Caco-2 (cell line): ENCODE results near the gene POLR2C. TPM values are rescaled to one million over a fixed set of nuclear protein-coding genes. Genes with fewer than 3 reads are reported as not detected.

Source experiments
- BruUV-seq: library from RNA; stranded (reverse); fragments of 400-500 nt; replicated peaks from 2 replicates; lab custom pipeline; 2021; lab: Mats Ljungman, UMichigan
- CTCF ChIA-PET: fragments of 300-600 bp; sonication (Branson Sonifier 250); formaldehyde crosslinking; loops from one replicate; lab custom pipeline; 2022; ENCODE audit warnings: antibody characterized with exemption; lab: Charles Lee
- POLR2A ChIA-PET: fragments of 300-600 bp; sonication (Branson Sonifier 250); formaldehyde crosslinking; loops from one replicate; lab custom pipeline; 2022; ENCODE audit warnings: antibody characterized with exemption; lab: Charles Lee
- DNase-seq, 2 experiments: peaks; one replicate each; pipeline versions ENCODE4 v3.0.0 to v3.0.0-alpha.2; 2020 to 2022
- H3K27me3 ChIP-seq: replicated peaks from 2 replicates; pipeline ENCODE4 v1.6.0; 2011; ENCODE audit warnings: low read length; ENCODE audit not compliant: control insufficient read depth, insufficient read depth
- H3K36me3 ChIP-seq: 2 replicates; pipeline ENCODE4 v1.5.1; 2011; ENCODE audit warnings: low read length; ENCODE audit not compliant: control insufficient read depth, insufficient read depth
- H3K4me1 ChIP-seq: fragments of 250-450 bp; sonication (Bioruptor Pico); 2 replicates; pipeline ENCODE4 v1.5.1; 2020; ENCODE audit warnings: mild to moderate bottlenecking
- H3K4me3 ChIP-seq: 2 replicates; pipeline ENCODE4 v1.5.1; 2011; ENCODE audit warnings: low read depth, mild to moderate bottlenecking, control low read depth, low read length
- H3K9me3 ChIP-seq: fragments of 250-450 bp; sonication (Bioruptor Pico); 2 replicates; pipeline ENCODE4 v1.5.1; 2020; ENCODE audit warnings: mild to moderate bottlenecking, moderate library complexity
- H3K27ac Mint-ChIP-seq: one replicate; pipeline ENCODE4 v1.8.0; 2022; ENCODE audit warnings: mixed read lengths; ENCODE audit not compliant: unreplicated experiment
- H3K27me3 Mint-ChIP-seq: one replicate; pipeline ENCODE4 v1.8.0; 2022; ENCODE audit warnings: mixed read lengths; ENCODE audit not compliant: insufficient read depth, unreplicated experiment
- H3K36me3 Mint-ChIP-seq: one replicate; pipeline ENCODE4 v1.8.0; 2022; ENCODE audit warnings: mild to moderate bottlenecking, mixed read lengths; ENCODE audit not compliant: insufficient read depth, unreplicated experiment
- H3K4me1 Mint-ChIP-seq: one replicate; pipeline ENCODE4 v1.8.0; 2022; ENCODE audit warnings: low read depth, mixed read lengths; ENCODE audit not compliant: unreplicated experiment
- H3K4me3 Mint-ChIP-seq: one replicate; pipeline ENCODE4 v1.8.0; 2022; ENCODE audit warnings: mild to moderate bottlenecking, moderate library complexity, mixed read lengths; ENCODE audit not compliant: unreplicated experiment
- H3K9me3 Mint-ChIP-seq: one replicate; pipeline ENCODE4 v1.8.0; 2022; ENCODE audit warnings: mixed read lengths; ENCODE audit not compliant: unreplicated experiment
- CTCF ChIP-seq, 2 experiments: fragments of 200-600 bp in 1 of 2; IDR thresholded peaks; 1 replicate in 1 of 2; 2 replicates in 1 of 2; pipeline versions ENCODE4 v1.5.1 to v1.8.0; 2011 to 2022; ENCODE audit warnings: antibody characterized with exemption in 1 of 2, control low read depth in 1 of 2, inconsistent platforms in 1 of 2, low read depth in 1 of 2, low read length in 1 of 2, mild to moderate bottlenecking in 1 of 2, moderate library complexity in 1 of 2; ENCODE audit not compliant: insufficient read depth in 1 of 2, severe bottlenecking in 1 of 2, unreplicated experiment in 1 of 2
- intact Hi-C: fragments of 100-400 bp; cut with micrococcal nuclease; formaldehyde crosslinking; loops from one replicate; pipeline ENCODE4 v1.10.0; 2022; ENCODE audit not compliant: unreplicated experiment
- total RNA-seq: library from RNA; stranded (reverse); gene quantifications from 2 replicates; pipeline ENCODE4 v1.2.3, GENCODE V29; 2022

Gene POLR2C
- total RNA-seq, 1 experiment from 2014 or later: 100 TPM

- no peaks in the 10 kb centered on the region for H3K27me3 ChIP-seq
- Mint-ChIP-seq H3K27ac (peak overlapping the region; percentile 94), H3K36me3 (peaks cover 16% of the 10 kb centered on the region), H3K4me3 (peak overlapping the region; percentile 95), H3K9me3 (no peaks in the 10 kb centered on the region), H3K4me1 (peaks cover 41% of the 10 kb centered on the region), H3K27me3 (no peaks in the 10 kb centered on the region)
- no peaks in the 10 kb centered on the region for H3K36me3 ChIP-seq
- ChIA-PET CTCF (interaction anchor here (2.8 kb wide), 1 partner anchor 34 kb away, joined by 17 read pairs; no protein-coding TSS in a partner anchor), POLR2A (interaction anchor here (0.6 kb wide), 1 partner anchor 43 kb away, joined by 3 read pairs; no protein-coding TSS in a partner anchor)
- intact Hi-C loops: no loop called here
- no TSS peak for BruUV-seq
- peak overlapping the region; percentile 67 for H3K4me3 ChIP-seq
- peaks cover 40% of the 10 kb centered on the region for H3K4me1 ChIP-seq
- no peak for TF ChIP-seq CTCF (IDR thresholded peaks at IDR 0.05; ENCODE audit: insufficient read depth in 1 of 2, low read depth in 1 of 2, low read length in 1 of 2, severe bottlenecking in 1 of 2, unreplicated experiment in 1 of 2)
- no peaks in the 10 kb centered on the region for H3K9me3 ChIP-seq
- DNase-seq: peak in 1 of 2 experiments; percentile 32
These were observed 22.8 kb downstream of the POLR2C start for GRCh38 chr16:57485091-57485915.

DNA sequence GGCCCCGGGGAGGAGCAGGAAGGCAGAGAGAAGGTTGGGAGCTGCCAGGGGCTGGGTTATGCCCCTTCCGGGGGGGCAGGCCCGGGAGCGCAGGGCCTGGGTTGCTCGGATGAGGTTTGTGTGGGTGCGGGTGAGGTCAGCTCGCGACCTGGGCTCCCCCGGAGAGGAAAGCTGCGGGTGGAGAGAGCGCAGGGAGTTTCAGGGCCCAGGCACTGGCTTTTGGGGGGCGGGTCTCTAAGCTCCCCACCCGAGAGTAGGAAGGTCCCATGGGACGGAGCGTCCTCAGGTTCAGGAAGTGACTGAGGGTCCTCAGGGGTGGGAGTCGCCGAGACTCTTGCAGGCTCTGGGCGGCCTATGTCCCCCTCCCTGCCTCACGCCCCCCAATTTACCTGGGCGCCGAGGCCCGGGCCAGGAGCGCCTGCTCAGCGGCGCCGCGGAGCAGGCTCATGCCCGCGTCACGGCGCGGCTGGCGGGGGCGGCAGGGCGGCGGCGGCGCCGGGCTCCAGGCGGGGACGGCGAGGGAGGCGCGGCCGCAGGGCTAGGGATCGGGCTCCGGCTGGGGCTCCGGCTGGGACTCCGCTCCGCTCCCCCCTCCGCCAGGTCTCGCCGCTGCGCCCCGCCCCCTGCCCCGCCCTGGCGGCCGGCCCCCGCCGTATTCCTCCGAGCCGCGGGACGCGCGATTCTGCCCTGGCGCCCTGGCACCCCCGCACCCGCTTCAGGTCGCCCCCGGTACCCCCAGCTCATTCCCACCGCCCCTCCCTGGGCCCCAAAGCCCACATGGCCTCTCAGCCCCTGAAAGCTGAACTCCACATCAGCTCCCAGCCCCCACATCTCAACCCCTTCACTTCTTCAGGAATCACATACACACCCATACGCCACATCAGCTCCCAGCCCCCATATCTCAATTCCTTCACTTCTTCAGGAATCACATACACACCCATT is 23.7 kb downstream of the POLR2C start, which contains the start of gene DOK4:
DOK4 (minus strand) TSS at position 578 of the 942 bp plus-strand sequence. CDS start 6,986 bp downstream, outside the sequence.
- peak within 1 kb of the TSS; percentile 95 for H3K4me3 Mint-ChIP-seq
- no peaks in the 10 kb centered on the region for H3K9me3 ChIP-seq
- no peaks in the 10 kb centered on the region for H3K27me3 ChIP-seq
- H3K36me3 ChIP-seq: no peaks in the 10 kb centered on the region
- peak within 1 kb of the TSS; percentile 94 for H3K27ac Mint-ChIP-seq
- peaks cover 10% of the 10 kb centered on the region for H3K36me3 Mint-ChIP-seq
- peak within 1 kb of the TSS; percentile 67 for H3K4me3 ChIP-seq
- ChIA-PET POLR2A (interaction anchor here (0.6 to 1.6 kb wide), 3 partner anchors 24 to 42 kb away, joined by 3 to 5 read pairs (median 3); partner anchors contain the start of gene POLR2C), CTCF (interaction anchor here (0.7 to 2.8 kb wide), 2 partner anchors 11 to 33 kb away, joined by 5 to 17 read pairs; no protein-coding TSS in a partner anchor)
- peaks cover 32% of the 10 kb centered on the region for H3K4me1 Mint-ChIP-seq
- no peaks in the 10 kb centered on the region for H3K27me3 Mint-ChIP-seq
- H3K9me3 Mint-ChIP-seq: no peaks in the 10 kb centered on the region
- intact Hi-C loops: no loop called here
- no peak for TF ChIP-seq CTCF (IDR thresholded peaks at IDR 0.05; ENCODE audit: insufficient read depth in 1 of 2, low read depth in 1 of 2, low read length in 1 of 2, severe bottlenecking in 1 of 2, unreplicated experiment in 1 of 2)
- DNase-seq: peak; percentile 83 to 93
- BruUV-seq: TSS peak; percentile 49
- peaks cover 31% of the 10 kb centered on the region for H3K4me1 ChIP-seq
